ENCODE data around the gene TBC1D19. TPM values are rescaled to one million over a fixed set of nuclear protein-coding genes. Genes with fewer than 3 reads are reported as not detected.
"Not testable (repeated sequence)": the region's sequence is repeated elsewhere in the genome, so short reads cannot be mapped to it uniquely, and the experiment has no call there.

TBC1D19 gene
- total RNA-seq, 1 donor from 2014 or later = 5.2 TPM

GRCh38 chr4:26636458-26636857 lies 52.6 kb downstream of the TBC1D19 start:
- no peaks in the 10 kb centered on the region for H3K27me3 Mint-ChIP-seq
- ATAC-seq (ENCODE audit: low read depth) (no peak), DNase-seq (no peak)
- ChIA-PET POLR2A (no interaction called here), CTCF (no interaction called here)
- H3K4me1 Mint-ChIP-seq = no peaks in the 10 kb centered on the region
- no peak overlapping the region for H3K27ac Mint-ChIP-seq
- TF ChIP-seq CTCF (IDR thresholded peaks at IDR 0.05) = no peak
- H3K4me3 Mint-ChIP-seq = no peak overlapping the region
- no peaks in the 10 kb centered on the region for H3K9me3 Mint-ChIP-seq
- H3K36me3 Mint-ChIP-seq (ENCODE audit: low read depth) = peaks cover 19% of the 10 kb centered on the region
- intact Hi-C loops (cut with micrococcal nuclease) = no loop called here

- H3K4me3 Mint-ChIP-seq; intact Hi-C loops (cut with micrococcal nuclease); H3K9me3 Mint-ChIP-seq; POLR2A ChIA-PET; H3K4me1 Mint-ChIP-seq; H3K27me3 Mint-ChIP-seq; ATAC-seq (ENCODE audit: low read depth); H3K27ac Mint-ChIP-seq; DNase-seq; CTCF ChIA-PET: not testable (repeated sequence)
- peaks cover 24% of the 10 kb centered on the region for H3K36me3 Mint-ChIP-seq (ENCODE audit: low read depth)
Measured at GRCh38 chr4:26640639-26641038, 56.8 kb downstream of the TBC1D19 start.

- POLR2A ChIA-PET = no interaction called here
Measured at GRCh38 chr4:26647523-26648224, 63.8 kb downstream of the TBC1D19 start.

GRCh38 chr4:26648260-26648659 lies 64.4 kb downstream of the TBC1D19 start:
- Mint-ChIP-seq H3K27me3 (no peaks in the 10 kb centered on the region), H3K4me1 (no peaks in the 10 kb centered on the region), H3K4me3 (no peak overlapping the region), H3K36me3 (ENCODE audit: low read depth) (peaks cover 9% of the 10 kb centered on the region), H3K27ac (no peak overlapping the region), H3K9me3 (peaks cover 8% of the 10 kb centered on the region)
- no peak for DNase-seq
- ATAC-seq (ENCODE audit: low read depth) = no peak
- CTCF ChIA-PET = no interaction called here
- no peak for TF ChIP-seq CTCF (IDR thresholded peaks at IDR 0.05)
- POLR2A ChIA-PET = no interaction called here
- intact Hi-C loops (cut with micrococcal nuclease) = no loop called here

More at GRCh38 chr4:26647523-26648224, 63.8 kb downstream of the TBC1D19 start:
- Mint-ChIP-seq H3K9me3 (peaks cover 6% of the 10 kb centered on the region), H3K27ac (no peak overlapping the region), H3K36me3 (ENCODE audit: low read depth) (peaks cover 4% of the 10 kb centered on the region), H3K4me1 (no peaks in the 10 kb centered on the region), H3K4me3 (no peak overlapping the region), H3K27me3 (no peaks in the 10 kb centered on the region)
- CTCF ChIA-PET = no interaction called here
- DNase-seq = no peak
- no peak for TF ChIP-seq CTCF (IDR thresholded peaks at IDR 0.05)
- no peak for ATAC-seq (ENCODE audit: low read depth)
- intact Hi-C loops (cut with micrococcal nuclease) = no loop called here

GRCh38 chr4:26660261-26660660 lies 76.4 kb downstream of the TBC1D19 start:
- Mint-ChIP-seq H3K9me3 (no peaks in the 10 kb centered on the region), H3K36me3 (ENCODE audit: low read depth) (peaks cover 21% of the 10 kb centered on the region), H3K4me1 (no peaks in the 10 kb centered on the region), H3K27ac (no peak overlapping the region), H3K4me3 (no peak overlapping the region), H3K27me3 (no peaks in the 10 kb centered on the region)
- DNase-seq (no peak), ATAC-seq (ENCODE audit: low read depth) (no peak)
- intact Hi-C loops (cut with micrococcal nuclease) = no loop called here
- CTCF ChIA-PET = no interaction called here
- TF ChIP-seq CTCF (IDR thresholded peaks at IDR 0.05) = no peak
- POLR2A ChIA-PET = no interaction called here

- Mint-ChIP-seq H3K4me1 (no peaks in the 10 kb centered on the region), H3K27me3 (no peaks in the 10 kb centered on the region), H3K4me3 (no peak overlapping the region), H3K9me3 (no peaks in the 10 kb centered on the region), H3K36me3 (ENCODE audit: low read depth) (peaks cover 15% of the 10 kb centered on the region), H3K27ac (no peak overlapping the region)
- CTCF ChIA-PET = no interaction called here
- ATAC-seq (ENCODE audit: low read depth) (no peak), DNase-seq (no peak)
- POLR2A ChIA-PET = no interaction called here
- intact Hi-C loops (cut with micrococcal nuclease) = no loop called here
- TF ChIP-seq CTCF (IDR thresholded peaks at IDR 0.05) = no peak
Measured at GRCh38 chr4:26663888-26664287, 80.0 kb downstream of the TBC1D19 start.

Data from activated B cell treated with CpG ODN at 0.5 μM for 24 hours (primary cell).